OCI-LY1 (cell line): ENCODE results near the gene POLR3A.

Experiments
- EZH2 ChIP-seq: fragments of 200-600 bp; sonication (generic), shearing (Covaris generic); IDR thresholded peaks from 2 replicates; pipeline ENCODE4 v1.8.0; 2017; ENCODE audit warnings: borderline replicate concordance, mixed run types, mild to moderate bottlenecking, antibody characterized with exemption, low read length, moderate library complexity, mixed read lengths
- TF ChIP-seq, protein P1 (sequence below): fragments of 200-600 bp; sonication (generic), shearing (Covaris generic); IDR thresholded peaks from 2 replicates; pipeline ENCODE4 v1.5.1; 2017; ENCODE audit warnings: mild to moderate bottlenecking, antibody characterized with exemption, low read length, moderate library complexity, mixed read lengths

DNA sequence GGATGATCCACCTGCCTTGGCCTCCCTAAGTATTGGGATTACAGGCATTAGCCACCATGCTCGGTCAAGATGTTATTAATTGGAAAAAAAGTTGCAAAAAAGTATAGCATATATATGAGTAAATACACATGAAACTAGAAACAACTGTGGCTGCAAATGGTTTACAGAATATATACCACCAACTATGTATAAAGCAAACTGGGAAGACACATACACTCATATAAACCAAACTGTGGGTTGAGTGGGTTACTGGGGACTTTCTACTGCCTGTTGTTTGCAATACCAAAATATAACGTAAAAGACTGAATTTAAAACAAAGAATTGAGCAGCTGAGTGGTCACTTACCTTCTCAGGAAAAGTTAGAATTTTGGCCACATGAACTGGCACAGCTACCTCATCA, 8.1 kb downstream of the POLR3A start:
- TF ChIP-seq, protein P1, sequence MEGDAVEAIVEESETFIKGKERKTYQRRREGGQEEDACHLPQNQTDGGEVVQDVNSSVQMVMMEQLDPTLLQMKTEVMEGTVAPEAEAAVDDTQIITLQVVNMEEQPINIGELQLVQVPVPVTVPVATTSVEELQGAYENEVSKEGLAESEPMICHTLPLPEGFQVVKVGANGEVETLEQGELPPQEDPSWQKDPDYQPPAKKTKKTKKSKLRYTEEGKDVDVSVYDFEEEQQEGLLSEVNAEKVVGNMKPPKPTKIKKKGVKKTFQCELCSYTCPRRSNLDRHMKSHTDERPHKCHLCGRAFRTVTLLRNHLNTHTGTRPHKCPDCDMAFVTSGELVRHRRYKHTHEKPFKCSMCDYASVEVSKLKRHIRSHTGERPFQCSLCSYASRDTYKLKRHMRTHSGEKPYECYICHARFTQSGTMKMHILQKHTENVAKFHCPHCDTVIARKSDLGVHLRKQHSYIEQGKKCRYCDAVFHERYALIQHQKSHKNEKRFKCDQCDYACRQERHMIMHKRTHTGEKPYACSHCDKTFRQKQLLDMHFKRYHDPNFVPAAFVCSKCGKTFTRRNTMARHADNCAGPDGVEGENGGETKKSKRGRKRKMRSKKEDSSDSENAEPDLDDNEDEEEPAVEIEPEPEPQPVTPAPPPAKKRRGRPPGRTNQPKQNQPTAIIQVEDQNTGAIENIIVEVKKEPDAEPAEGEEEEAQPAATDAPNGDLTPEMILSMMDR: no peak
- TF ChIP-seq EZH2: no peak
